GM12873 (cell line): ENCODE data around the gene JADE3.

Experiments used
- TF ChIP-seq, protein P1 (sequence below): IDR thresholded peaks from 2 replicates; pipeline ENCODE4 v1.5.1; 2012; ENCODE audit warnings: low read depth, mild to moderate bottlenecking, moderate library complexity, low read length, control low read depth; ENCODE audit not compliant: insufficient read depth; ENCODE audit errors: missing control alignments

The JADE3 gene

GRCh38 chrX:46913667-46914066, 1.4 kb downstream of the JADE3 start:
- TF ChIP-seq, protein P1, sequence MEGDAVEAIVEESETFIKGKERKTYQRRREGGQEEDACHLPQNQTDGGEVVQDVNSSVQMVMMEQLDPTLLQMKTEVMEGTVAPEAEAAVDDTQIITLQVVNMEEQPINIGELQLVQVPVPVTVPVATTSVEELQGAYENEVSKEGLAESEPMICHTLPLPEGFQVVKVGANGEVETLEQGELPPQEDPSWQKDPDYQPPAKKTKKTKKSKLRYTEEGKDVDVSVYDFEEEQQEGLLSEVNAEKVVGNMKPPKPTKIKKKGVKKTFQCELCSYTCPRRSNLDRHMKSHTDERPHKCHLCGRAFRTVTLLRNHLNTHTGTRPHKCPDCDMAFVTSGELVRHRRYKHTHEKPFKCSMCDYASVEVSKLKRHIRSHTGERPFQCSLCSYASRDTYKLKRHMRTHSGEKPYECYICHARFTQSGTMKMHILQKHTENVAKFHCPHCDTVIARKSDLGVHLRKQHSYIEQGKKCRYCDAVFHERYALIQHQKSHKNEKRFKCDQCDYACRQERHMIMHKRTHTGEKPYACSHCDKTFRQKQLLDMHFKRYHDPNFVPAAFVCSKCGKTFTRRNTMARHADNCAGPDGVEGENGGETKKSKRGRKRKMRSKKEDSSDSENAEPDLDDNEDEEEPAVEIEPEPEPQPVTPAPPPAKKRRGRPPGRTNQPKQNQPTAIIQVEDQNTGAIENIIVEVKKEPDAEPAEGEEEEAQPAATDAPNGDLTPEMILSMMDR = no peak

DNA sequence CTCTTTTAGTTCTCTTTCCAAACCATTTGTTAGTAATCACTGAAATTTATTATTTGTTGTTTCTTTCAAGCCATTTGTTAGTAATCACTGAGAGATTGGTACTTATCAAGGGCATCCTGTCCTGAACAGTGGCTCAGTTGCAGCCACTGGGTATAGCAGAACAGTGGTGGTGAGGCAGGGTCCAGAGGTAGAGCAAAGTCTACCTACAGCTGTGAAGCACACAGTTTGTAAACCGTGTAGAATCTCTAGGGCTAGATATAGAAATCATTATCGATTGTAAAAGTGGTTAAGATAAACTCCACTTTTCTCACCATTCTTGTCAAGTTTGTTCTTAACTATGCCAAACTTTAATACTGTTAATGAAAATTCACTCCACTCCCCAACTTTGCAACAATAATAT, 4.1 kb downstream of the JADE3 start:
- TF ChIP-seq, protein P1 = no peak

GRCh38 chrX:46917622-46918021, 5.4 kb downstream of the JADE3 start:
- TF ChIP-seq, protein P1 = no peak

- TF ChIP-seq, protein P1 = no peak
Measured at GRCh38 chrX:46918434-46918833, 6.2 kb downstream of the JADE3 start.

DNA sequence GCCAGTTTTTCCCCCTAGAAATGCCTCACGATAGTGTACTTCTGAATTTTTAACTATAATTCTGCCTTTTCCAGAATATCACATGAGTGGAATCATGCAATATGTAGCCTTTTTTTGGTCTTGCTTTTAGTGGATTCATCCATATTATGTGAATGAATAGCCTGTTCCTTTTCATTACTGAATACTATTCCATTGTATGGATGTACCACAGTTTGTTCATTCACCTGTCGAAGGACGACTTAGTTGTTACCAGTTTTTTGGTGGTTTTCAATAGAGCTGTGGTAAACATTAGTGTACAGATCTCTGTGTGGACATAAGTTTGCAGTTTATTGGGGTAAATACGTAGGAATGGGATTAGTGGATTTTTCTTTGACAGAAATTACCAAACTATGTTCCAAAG, 8.0 kb downstream of the JADE3 start:
- TF ChIP-seq, protein P1 = no peak

DNA sequence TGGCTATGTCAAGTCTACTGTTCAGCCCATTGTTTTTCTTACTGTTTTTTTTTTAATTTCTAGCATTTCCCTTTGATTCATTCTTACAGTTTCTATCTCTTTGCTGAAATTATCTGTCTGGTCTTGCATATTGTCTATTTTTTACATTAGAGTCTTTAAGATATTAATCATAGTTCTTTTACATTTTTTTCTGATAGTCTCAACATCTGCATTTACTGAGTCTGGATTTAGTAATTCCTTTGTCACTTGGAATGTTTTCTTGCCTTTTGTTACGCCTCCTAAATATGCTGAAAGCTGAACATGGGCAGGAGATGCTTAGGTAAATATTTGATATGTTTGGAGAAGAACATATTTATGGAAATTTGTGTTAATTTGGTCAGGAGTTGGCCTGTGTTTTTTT, 10.4 kb downstream of the JADE3 start:
- TF ChIP-seq, protein P1 = no peak

GRCh38 chrX:46927718-46928117, 15.5 kb downstream of the JADE3 start:
- TF ChIP-seq, protein P1 = no peak
